Measurements from ENCODE around the gene ABCG4. TPM values are rescaled to one million over a fixed set of nuclear protein-coding genes. Genes with fewer than 3 reads are reported as not detected.

The ABCG4 gene
- total RNA-seq, 2 donors from 2014 or later: 1.4 to 1.8 TPM

DNA sequence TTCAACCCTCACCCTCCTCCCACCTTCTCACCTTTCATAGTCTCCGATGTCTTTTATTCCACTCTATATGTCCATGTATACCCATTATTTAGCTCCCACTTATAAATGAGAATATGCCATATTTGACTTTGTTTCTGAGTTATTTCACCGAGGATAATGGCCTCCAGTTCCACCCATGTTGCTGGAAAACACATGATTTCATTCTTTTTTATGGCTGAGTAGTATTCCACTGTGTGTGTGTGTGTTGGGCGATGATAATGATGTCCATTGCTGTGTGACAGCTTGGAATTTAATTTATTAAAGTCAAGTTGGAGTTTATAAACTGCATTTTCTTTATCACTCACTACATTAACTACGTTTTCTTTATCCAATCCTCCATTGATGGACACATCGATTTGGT is 30.6 kb upstream of the ABCG4 start:
- Histone ChIP-seq H3K9me3 (no peaks in the 10 kb centered on the region), H3K27ac (no peak overlapping the region), H3K4me1 (peaks cover 0 to 14% of the 10 kb centered on the region in 2 donors), H3K27me3 (no peaks in the 10 kb centered on the region), H3K36me3 (peaks cover 11% of the 10 kb centered on the region), H3K4me3 (no peak overlapping the region)
- no peak for DNase-seq (ENCODE audit: low spot score)
- TF ChIP-seq, protein P1, sequence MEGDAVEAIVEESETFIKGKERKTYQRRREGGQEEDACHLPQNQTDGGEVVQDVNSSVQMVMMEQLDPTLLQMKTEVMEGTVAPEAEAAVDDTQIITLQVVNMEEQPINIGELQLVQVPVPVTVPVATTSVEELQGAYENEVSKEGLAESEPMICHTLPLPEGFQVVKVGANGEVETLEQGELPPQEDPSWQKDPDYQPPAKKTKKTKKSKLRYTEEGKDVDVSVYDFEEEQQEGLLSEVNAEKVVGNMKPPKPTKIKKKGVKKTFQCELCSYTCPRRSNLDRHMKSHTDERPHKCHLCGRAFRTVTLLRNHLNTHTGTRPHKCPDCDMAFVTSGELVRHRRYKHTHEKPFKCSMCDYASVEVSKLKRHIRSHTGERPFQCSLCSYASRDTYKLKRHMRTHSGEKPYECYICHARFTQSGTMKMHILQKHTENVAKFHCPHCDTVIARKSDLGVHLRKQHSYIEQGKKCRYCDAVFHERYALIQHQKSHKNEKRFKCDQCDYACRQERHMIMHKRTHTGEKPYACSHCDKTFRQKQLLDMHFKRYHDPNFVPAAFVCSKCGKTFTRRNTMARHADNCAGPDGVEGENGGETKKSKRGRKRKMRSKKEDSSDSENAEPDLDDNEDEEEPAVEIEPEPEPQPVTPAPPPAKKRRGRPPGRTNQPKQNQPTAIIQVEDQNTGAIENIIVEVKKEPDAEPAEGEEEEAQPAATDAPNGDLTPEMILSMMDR (IDR thresholded peaks at IDR 0.05): no peak

DNA sequence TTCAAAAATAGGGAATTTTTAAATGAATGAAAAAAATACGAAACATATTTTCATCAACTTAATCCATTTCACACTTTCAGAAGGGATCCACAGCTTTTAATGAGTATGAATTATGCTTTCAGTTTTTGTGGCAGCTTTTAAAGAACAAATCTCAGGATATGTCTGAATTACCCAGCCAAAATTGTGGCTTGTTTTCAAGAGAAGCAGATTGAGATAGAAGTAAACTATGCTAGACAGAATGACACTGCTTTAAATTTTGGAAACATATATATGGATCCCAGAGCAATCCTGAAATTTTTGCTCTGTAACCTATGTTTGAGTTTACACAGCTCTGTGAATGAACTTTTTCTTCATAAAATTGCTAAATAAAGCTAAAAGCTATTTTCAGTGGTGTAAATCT is 29.9 kb upstream of the ABCG4 start:
- Histone ChIP-seq H3K4me3 (no peak overlapping the region), H3K36me3 (peaks cover 8% of the 10 kb centered on the region), H3K27me3 (no peaks in the 10 kb centered on the region), H3K4me1 (peaks cover 0 to 14% of the 10 kb centered on the region in 2 donors), H3K27ac (no peak overlapping the region), H3K9me3 (no peaks in the 10 kb centered on the region)
- TF ChIP-seq, protein P1 (IDR thresholded peaks at IDR 0.05): no peak
- DNase-seq (ENCODE audit: low spot score): no peak

DNA sequence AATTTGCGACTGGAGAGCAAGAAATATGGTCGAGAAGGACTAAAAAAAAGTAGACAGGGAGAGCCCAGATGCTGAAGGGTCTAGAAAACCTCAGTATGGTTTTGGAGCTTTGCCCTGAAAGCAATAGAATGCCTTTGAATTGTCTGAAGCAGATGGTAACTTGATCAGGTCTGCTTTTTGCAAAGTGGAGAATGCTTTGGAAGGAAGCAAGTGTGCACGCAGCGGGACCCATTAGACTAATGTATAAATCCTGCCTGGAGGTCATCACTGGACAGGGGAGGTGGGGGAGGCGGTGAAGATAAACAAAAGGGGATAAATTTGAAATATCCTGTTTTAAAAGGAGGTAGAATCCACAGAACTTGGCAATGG is 28.2 kb upstream of the ABCG4 start:
- peak overlapping the region; percentile 66 to 85 for H3K27ac ChIP-seq
- no peak for DNase-seq (ENCODE audit: low spot score)
- peaks cover 9% of the 10 kb centered on the region for H3K36me3 ChIP-seq
- H3K4me3 ChIP-seq: peak overlapping the region; percentile 39 to 81
- H3K9me3 ChIP-seq: no peaks in the 10 kb centered on the region
- TF ChIP-seq, protein P1 (IDR thresholded peaks at IDR 0.05): no peak
- peaks cover 0 to 15% of the 10 kb centered on the region in 2 donors for H3K4me1 ChIP-seq
- H3K27me3 ChIP-seq: no peaks in the 10 kb centered on the region

DNA sequence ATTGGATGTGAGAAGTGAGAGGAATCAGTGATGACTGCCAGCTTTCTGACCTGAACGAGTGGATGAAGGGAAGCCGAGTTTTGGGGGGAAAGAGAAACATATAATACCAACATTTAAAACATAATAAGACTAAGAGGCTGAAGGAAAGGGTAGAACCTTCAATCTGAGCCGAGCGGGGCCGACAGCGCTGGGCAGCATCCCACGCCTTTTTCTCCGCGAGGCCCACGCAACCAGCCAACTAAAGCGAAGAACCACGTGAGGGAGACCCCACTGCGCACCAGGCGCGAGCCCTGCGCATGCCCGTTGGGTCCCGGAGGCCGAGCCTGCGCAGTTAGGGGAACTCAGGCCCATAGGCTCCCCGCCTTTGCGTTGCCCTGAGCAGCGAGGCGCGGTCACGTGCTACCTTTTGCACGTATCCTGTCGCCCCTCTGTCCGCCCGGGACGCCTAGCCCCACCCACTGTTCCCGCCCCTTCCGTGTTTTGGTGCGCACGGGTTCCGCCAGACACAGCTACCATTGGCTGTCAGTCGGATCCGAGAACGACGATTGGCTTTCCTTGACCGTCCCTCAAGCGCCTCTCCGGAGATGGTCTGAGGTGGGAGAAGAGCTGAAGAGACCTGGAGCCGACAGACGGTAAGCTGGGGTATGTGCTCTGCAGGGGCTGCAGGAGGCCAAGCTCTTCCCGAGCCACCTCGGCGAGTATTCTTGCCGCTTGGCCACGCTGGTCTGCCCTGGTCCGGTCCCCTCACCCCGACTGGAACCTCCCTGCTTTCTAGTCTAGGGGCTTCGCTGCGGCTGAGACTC is 27.6 kb upstream of the ABCG4 start, which contains the start of gene HINFP:
Gene HINFP, plus strand, starts transcription at position 573 of the 803 bp plus-strand sequence. CDS start 5,365 bp downstream, outside the sequence.
- no peaks in the 10 kb centered on the region for H3K27me3 ChIP-seq
- no peaks in the 10 kb centered on the region for H3K9me3 ChIP-seq
- peak within 1 kb of the TSS; percentile 81 to 93 for H3K4me3 ChIP-seq
- H3K4me1 ChIP-seq: peaks cover 0 to 19% of the 10 kb centered on the region in 2 donors
- H3K27ac ChIP-seq: peak within 1 kb of the TSS; percentile 74 to 85
- H3K36me3 ChIP-seq: peaks cover 9% of the 10 kb centered on the region
- TF ChIP-seq, protein P1 (IDR thresholded peaks at IDR 0.05): no peak
- peak; percentile 100 for DNase-seq (ENCODE audit: low spot score)

DNA sequence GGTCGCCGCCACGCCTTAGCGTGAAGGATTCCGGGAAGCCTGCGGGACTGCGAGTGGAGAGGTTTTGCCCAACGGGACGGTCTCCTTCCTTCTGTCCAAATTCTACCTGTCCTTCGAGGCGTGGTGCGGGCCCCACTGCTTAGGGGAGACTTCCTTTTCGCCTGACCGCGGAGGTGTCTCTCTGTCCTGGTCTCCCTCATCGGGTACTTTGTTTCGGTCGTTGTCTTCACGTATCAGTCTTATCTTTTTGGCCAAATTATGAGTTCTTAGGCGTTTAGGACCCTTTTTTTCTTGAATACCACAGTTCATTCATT is 27.1 kb upstream of the ABCG4 start:
- Histone ChIP-seq H3K9me3 (no peaks in the 10 kb centered on the region), H3K36me3 (peaks cover 9% of the 10 kb centered on the region), H3K4me3 (peak overlapping the region; percentile 81 to 93), H3K27me3 (no peaks in the 10 kb centered on the region), H3K4me1 (peaks cover 0 to 24% of the 10 kb centered on the region in 2 donors), H3K27ac (peak overlapping the region; percentile 72 to 74)
- DNase-seq (ENCODE audit: low spot score): no peak
- TF ChIP-seq, protein P1 (IDR thresholded peaks at IDR 0.05): no peak
